Measurements from ENCODE around the gene ZC2HC1C. TPM values are rescaled to one million over a fixed set of nuclear protein-coding genes. Genes with fewer than 3 reads are reported as not detected.

Gene ZC2HC1C
- polyA plus RNA-seq, 4 donors: 3.4 to 15.9 (median 6.1) TPM

GRCh38 chr14:75040959-75041358 lies 28.5 kb upstream of the ZC2HC1C start:
- Histone ChIP-seq H3K9me3 (ENCODE audit: control insufficient read depth in 2 of 2, insufficient read depth in 1 of 2, low read depth in 1 of 2, low read length in 1 of 2) (no peaks in the 10 kb centered on the region), H3K4me1 (ENCODE audit: control insufficient read depth in 3 of 3, insufficient read depth in 2 of 3, low read depth in 1 of 3, low read length in 2 of 3) (peaks cover 2 to 12% (median 8%) of the 10 kb centered on the region in 3 donors), H3K27ac (ENCODE audit: low read depth in 1 of 3, low read length in 2 of 3) (peak overlapping the region; percentile 9 to 65 (median 53)), H3K4me3 (ENCODE audit: low read depth in 1 of 3, low read length in 3 of 3) (no peak overlapping the region), H3K27me3 (ENCODE audit: control insufficient read depth in 3 of 3, insufficient read depth in 3 of 3, low read length in 3 of 3) (no peaks in the 10 kb centered on the region), H3K36me3 (ENCODE audit: control insufficient read depth in 3 of 3, insufficient read depth in 2 of 3, low read depth in 1 of 3, low read length in 3 of 3) (peaks cover 0 to 14% (median 2%) of the 10 kb centered on the region in 3 donors)
- WGBS, 3 donors: 79 to 96% (median 84%) methylated on average over 2 of the region's 2 CpGs
- FAIRE-seq: no peak
- DNase-seq: no peak

DNA sequence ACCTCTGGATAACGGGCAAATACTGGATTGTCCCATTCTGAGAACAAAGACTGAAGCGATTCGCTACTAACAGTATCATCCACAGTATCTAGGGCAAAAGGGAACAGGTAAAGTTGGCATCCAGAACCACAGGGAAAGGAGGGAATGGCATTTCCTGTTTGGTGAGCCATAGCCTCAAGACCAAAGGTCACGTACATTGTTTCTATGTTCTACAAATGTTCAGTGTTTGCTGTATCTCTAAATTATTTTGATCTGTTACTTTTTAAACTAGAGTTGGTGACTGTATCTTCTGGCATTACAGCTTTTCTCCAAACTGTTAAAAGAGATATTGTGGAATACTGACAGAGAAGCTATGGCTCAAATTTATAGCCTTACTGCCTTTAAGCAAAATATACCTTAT lies 27.8 kb upstream of the ZC2HC1C start:
- WGBS, 3 donors: 24 to 64% (median 45%) methylated on average over 4 of the region's 4 CpGs
- H3K27me3 ChIP-seq (ENCODE audit: control insufficient read depth in 3 of 3, insufficient read depth in 3 of 3, low read length in 3 of 3): no peaks in the 10 kb centered on the region
- peak; percentile 65 to 89 for DNase-seq
- no peak overlapping the region for H3K4me3 ChIP-seq (ENCODE audit: low read depth in 1 of 3, low read length in 3 of 3)
- H3K36me3 ChIP-seq (ENCODE audit: control insufficient read depth in 3 of 3, insufficient read depth in 2 of 3, low read depth in 1 of 3, low read length in 3 of 3): peaks cover 0 to 14% (median 2%) of the 10 kb centered on the region in 3 donors
- peak overlapping the region; percentile 9 to 65 (median 53) for H3K27ac ChIP-seq (ENCODE audit: low read depth in 1 of 3, low read length in 2 of 3)
- no peak for FAIRE-seq
- H3K4me1 ChIP-seq (ENCODE audit: control insufficient read depth in 3 of 3, insufficient read depth in 2 of 3, low read depth in 1 of 3, low read length in 2 of 3): peaks cover 4 to 12% (median 8%) of the 10 kb centered on the region in 3 donors
- no peaks in the 10 kb centered on the region for H3K9me3 ChIP-seq (ENCODE audit: control insufficient read depth in 2 of 2, insufficient read depth in 1 of 2, low read depth in 1 of 2, low read length in 1 of 2)

- Histone ChIP-seq H3K4me1 (ENCODE audit: control insufficient read depth in 3 of 3, insufficient read depth in 2 of 3, low read depth in 1 of 3, low read length in 2 of 3) (peaks cover 4 to 12% (median 8%) of the 10 kb centered on the region in 3 donors), H3K27me3 (ENCODE audit: control insufficient read depth in 3 of 3, insufficient read depth in 3 of 3, low read length in 3 of 3) (no peaks in the 10 kb centered on the region), H3K9me3 (ENCODE audit: control insufficient read depth in 2 of 2, insufficient read depth in 1 of 2, low read depth in 1 of 2, low read length in 1 of 2) (no peaks in the 10 kb centered on the region), H3K36me3 (ENCODE audit: control insufficient read depth in 3 of 3, insufficient read depth in 2 of 3, low read depth in 1 of 3, low read length in 3 of 3) (peaks cover 0 to 14% (median under 1%) of the 10 kb centered on the region in 3 donors), H3K27ac (ENCODE audit: low read depth in 1 of 3, low read length in 2 of 3) (peak overlapping the region; percentile 9 to 34 (median 15)), H3K4me3 (ENCODE audit: low read depth in 1 of 3, low read length in 3 of 3) (no peak overlapping the region)
- DNase-seq: no peak
- 13 to 42% (median 36%) methylated on average over 6 of the region's 6 CpGs for WGBS, 3 donors
- FAIRE-seq: no peak
These were observed 27.4 kb upstream of the ZC2HC1C start for GRCh38 chr14:75042035-75042434.

DNA sequence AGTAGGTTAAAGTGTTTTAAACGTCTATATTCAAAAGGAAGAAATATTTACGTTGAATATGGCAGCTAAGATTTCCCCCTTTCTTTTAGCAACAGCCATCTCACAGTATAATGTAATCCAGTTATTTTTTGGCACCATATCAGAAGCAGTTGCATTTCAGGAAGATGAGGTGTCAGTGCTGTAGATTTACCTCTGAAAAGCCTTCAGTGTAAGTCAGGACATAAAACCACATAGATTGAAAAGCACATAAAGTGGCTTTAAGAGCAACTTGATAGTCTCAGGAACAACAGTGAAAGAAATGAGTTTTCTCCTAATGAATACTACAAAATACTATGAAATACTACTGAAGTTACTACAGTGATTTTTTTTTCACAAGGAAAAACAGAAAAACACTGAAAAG lies 25.1 kb upstream of the ZC2HC1C start:
- H3K4me1 ChIP-seq (ENCODE audit: control insufficient read depth in 3 of 3, insufficient read depth in 2 of 3, low read depth in 1 of 3, low read length in 2 of 3): peaks cover 4 to 12% (median 11%) of the 10 kb centered on the region in 3 donors

GRCh38 chr14:75044752-75045151 lies 24.7 kb upstream of the ZC2HC1C start:
- H3K9me3 ChIP-seq (ENCODE audit: control insufficient read depth in 2 of 2, insufficient read depth in 1 of 2, low read depth in 1 of 2, low read length in 1 of 2): no peaks in the 10 kb centered on the region
- H3K4me3 ChIP-seq (ENCODE audit: low read depth in 1 of 3, low read length in 3 of 3): no peak overlapping the region
- DNase-seq (no peak), FAIRE-seq (no peak)
- WGBS, 3 donors: 68 to 76% (median 75%) methylated on average over 8 of the region's 8 CpGs
- peaks cover 0 to 4% (median 0%) of the 10 kb centered on the region in 3 donors for H3K36me3 ChIP-seq (ENCODE audit: control insufficient read depth in 3 of 3, insufficient read depth in 2 of 3, low read depth in 1 of 3, low read length in 3 of 3)
- no peak overlapping the region for H3K27ac ChIP-seq (ENCODE audit: low read depth in 1 of 3, low read length in 2 of 3)
- peaks cover 4 to 12% (median 11%) of the 10 kb centered on the region in 3 donors for H3K4me1 ChIP-seq (ENCODE audit: control insufficient read depth in 3 of 3, insufficient read depth in 2 of 3, low read depth in 1 of 3, low read length in 2 of 3)
- H3K27me3 ChIP-seq (ENCODE audit: control insufficient read depth in 3 of 3, insufficient read depth in 3 of 3, low read length in 3 of 3): no peaks in the 10 kb centered on the region

More for the DNA sequence above, 25.1 kb upstream of the ZC2HC1C start:
- H3K36me3 ChIP-seq (ENCODE audit: control insufficient read depth in 3 of 3, insufficient read depth in 2 of 3, low read depth in 1 of 3, low read length in 3 of 3): peaks cover 0 to 4% (median 0%) of the 10 kb centered on the region in 3 donors
- DNase-seq (no peak), FAIRE-seq (no peak)
- H3K27me3 ChIP-seq (ENCODE audit: control insufficient read depth in 3 of 3, insufficient read depth in 3 of 3, low read length in 3 of 3): no peaks in the 10 kb centered on the region
- no peak overlapping the region for H3K27ac ChIP-seq (ENCODE audit: low read depth in 1 of 3, low read length in 2 of 3)
- H3K4me3 ChIP-seq (ENCODE audit: low read depth in 1 of 3, low read length in 3 of 3): no peak overlapping the region
- no peaks in the 10 kb centered on the region for H3K9me3 ChIP-seq (ENCODE audit: control insufficient read depth in 2 of 2, insufficient read depth in 1 of 2, low read depth in 1 of 2, low read length in 1 of 2)
- 8 to 25% (median 13%) methylated on average over 2 of the region's 2 CpGs for WGBS, 3 donors

- H3K27me3 ChIP-seq (ENCODE audit: control insufficient read depth in 3 of 3, insufficient read depth in 3 of 3, low read length in 3 of 3): no peaks in the 10 kb centered on the region
- WGBS, 3 donors: 89 to 97% (median 93%) methylated on average over 5 of the region's 5 CpGs
- no peak for DNase-seq
- H3K36me3 ChIP-seq (ENCODE audit: control insufficient read depth in 3 of 3, insufficient read depth in 2 of 3, low read depth in 1 of 3, low read length in 3 of 3): peaks cover 0 to under 1% (median 0%) of the 10 kb centered on the region in 3 donors
- no peaks in the 10 kb centered on the region for H3K9me3 ChIP-seq (ENCODE audit: control insufficient read depth in 2 of 2, insufficient read depth in 1 of 2, low read depth in 1 of 2, low read length in 1 of 2)
- no peak overlapping the region for H3K27ac ChIP-seq (ENCODE audit: low read depth in 1 of 3, low read length in 2 of 3)
- H3K4me1 ChIP-seq (ENCODE audit: control insufficient read depth in 3 of 3, insufficient read depth in 2 of 3, low read depth in 1 of 3, low read length in 2 of 3): peaks cover 4 to 20% (median 14%) of the 10 kb centered on the region in 3 donors
- FAIRE-seq: no peak
- H3K4me3 ChIP-seq (ENCODE audit: low read depth in 1 of 3, low read length in 3 of 3): no peak overlapping the region
These were observed 23.2 kb upstream of the ZC2HC1C start for GRCh38 chr14:75046275-75046674.

GRCh38 chr14:75046899-75047298 lies 22.5 kb upstream of the ZC2HC1C start:
- no peaks in the 10 kb centered on the region for H3K27me3 ChIP-seq (ENCODE audit: control insufficient read depth in 3 of 3, insufficient read depth in 3 of 3, low read length in 3 of 3)
- WGBS, 3 donors: 45 to 75% (median 48%) methylated on average over 3 of the region's 3 CpGs

DNA sequence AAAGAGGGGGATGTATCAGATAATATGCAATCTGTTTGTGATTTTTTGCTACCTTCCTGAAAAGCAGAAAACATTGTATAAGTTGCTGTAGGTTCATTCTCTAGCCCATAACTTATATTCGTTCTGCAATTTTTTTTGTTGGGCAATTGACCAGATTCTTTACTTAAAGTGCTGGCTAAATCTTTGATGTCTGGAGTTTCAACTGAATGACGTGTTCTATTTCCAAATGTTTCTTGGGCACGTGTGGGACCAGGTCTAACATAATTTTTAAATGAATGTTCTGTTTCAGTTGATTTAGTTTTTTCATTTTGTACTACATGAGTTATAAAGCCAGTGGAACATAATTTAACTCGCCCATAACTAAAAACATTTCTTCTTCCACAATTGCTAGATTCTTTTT lies 21.9 kb upstream of the ZC2HC1C start:
- Histone ChIP-seq H3K4me3 (ENCODE audit: low read depth in 1 of 3, low read length in 3 of 3) (no peak overlapping the region), H3K36me3 (ENCODE audit: control insufficient read depth in 3 of 3, insufficient read depth in 2 of 3, low read depth in 1 of 3, low read length in 3 of 3) (no peaks in the 10 kb centered on the region), H3K4me1 (ENCODE audit: control insufficient read depth in 3 of 3, insufficient read depth in 2 of 3, low read depth in 1 of 3, low read length in 2 of 3) (peaks cover 2 to 13% (median 10%) of the 10 kb centered on the region in 3 donors), H3K9me3 (ENCODE audit: control insufficient read depth in 2 of 2, insufficient read depth in 1 of 2, low read depth in 1 of 2, low read length in 1 of 2) (no peaks in the 10 kb centered on the region), H3K27me3 (ENCODE audit: control insufficient read depth in 3 of 3, insufficient read depth in 3 of 3, low read length in 3 of 3) (no peaks in the 10 kb centered on the region), H3K27ac (ENCODE audit: low read depth in 1 of 3, low read length in 2 of 3) (peak overlapping the region in 1 of 3 donors; percentile 26)
- FAIRE-seq (no peak), DNase-seq (no peak)
- WGBS, 3 donors: 92 to 99% (median 94%) methylated on average over 4 of the region's 4 CpGs

More at GRCh38 chr14:75046899-75047298, 22.5 kb upstream of the ZC2HC1C start:
- no peaks in the 10 kb centered on the region for H3K36me3 ChIP-seq (ENCODE audit: control insufficient read depth in 3 of 3, insufficient read depth in 2 of 3, low read depth in 1 of 3, low read length in 3 of 3)
- DNase-seq: peak in 1 of 2 donors; percentile 73
- peak overlapping the region in 2 of 3 donors; percentile 12 to 26 for H3K27ac ChIP-seq (ENCODE audit: low read depth in 1 of 3, low read length in 2 of 3)
- H3K4me3 ChIP-seq (ENCODE audit: low read depth in 1 of 3, low read length in 3 of 3): no peak overlapping the region
- H3K9me3 ChIP-seq (ENCODE audit: control insufficient read depth in 2 of 2, insufficient read depth in 1 of 2, low read depth in 1 of 2, low read length in 1 of 2): no peaks in the 10 kb centered on the region
- no peak for FAIRE-seq
- peaks cover 4 to 17% (median 13%) of the 10 kb centered on the region in 3 donors for H3K4me1 ChIP-seq (ENCODE audit: control insufficient read depth in 3 of 3, insufficient read depth in 2 of 3, low read depth in 1 of 3, low read length in 2 of 3)

- Histone ChIP-seq H3K9me3 (ENCODE audit: control insufficient read depth in 2 of 2, insufficient read depth in 1 of 2, low read depth in 1 of 2, low read length in 1 of 2) (no peaks in the 10 kb centered on the region), H3K4me1 (ENCODE audit: control insufficient read depth in 3 of 3, insufficient read depth in 2 of 3, low read depth in 1 of 3, low read length in 2 of 3) (peaks cover 2 to 11% (median 10%) of the 10 kb centered on the region in 3 donors), H3K27ac (ENCODE audit: low read depth in 1 of 3, low read length in 2 of 3) (no peak overlapping the region), H3K27me3 (ENCODE audit: control insufficient read depth in 3 of 3, insufficient read depth in 3 of 3, low read length in 3 of 3) (no peaks in the 10 kb centered on the region), H3K36me3 (ENCODE audit: control insufficient read depth in 3 of 3, insufficient read depth in 2 of 3, low read depth in 1 of 3, low read length in 3 of 3) (no peaks in the 10 kb centered on the region), H3K4me3 (ENCODE audit: low read depth in 1 of 3, low read length in 3 of 3) (no peak overlapping the region)
- FAIRE-seq (no peak), DNase-seq (no peak)
- 83 to 87% (median 84%) methylated on average over 2 of the region's 2 CpGs for WGBS, 3 donors
These were observed 21.3 kb upstream of the ZC2HC1C start for GRCh38 chr14:75048101-75048500.

Data from small intestine (tissue), 7 donors.